K562 (cell line): ENCODE data around the gene LAMP1. TPM values are rescaled to one million over a fixed set of nuclear protein-coding genes. Genes with fewer than 3 reads are reported as not detected.

Source experiments
- ATAC-seq: fragments of 200-7000 bp; cut with Tn5 transposase; 3 replicates; pipeline ENCODE4 v1.9.1; 2020; ENCODE audit warnings: moderate library complexity
- BruUV-seq: library from RNA; stranded (reverse); fragments of 400-500 nt; replicated peaks from 2 replicates; lab custom pipeline; 2021; lab: Mats Ljungman, UMichigan
- CTCF ChIA-PET: fragments of 300-600 bp; formaldehyde crosslinking; extraction: SDS; loops from one replicate; lab custom pipeline; 2021; ENCODE audit warnings: low intra/inter-chr PET ratio; lab: Yijun Ruan, JAX
- POLR2A ChIA-PET: fragments of 300-600, 350-650 bp; sonication (Branson Sonifier 250); formaldehyde crosslinking; extraction: SDS; loops from one replicate; lab custom pipeline; 2021; ENCODE audit warnings: antibody characterized with exemption, inconsistent platforms; lab: Yijun Ruan, JAX
- DNase-seq, 4 experiments: peaks; one replicate each; pipeline versions ENCODE4 v3.0.0 to v3.0.0-alpha.2; 2011 to 2018; ENCODE audit warnings: low spot score in 3 of 4, mixed read lengths in 3 of 4; ENCODE audit errors: extremely low read depth in 1 of 4
- FAIRE-seq: peaks from 2 replicates; lab custom pipeline; 2011; peaks lifted over from hg19 to GRCh38; lab: Jason Lieb, UNC
- H2AFZ ChIP-seq: 2 replicates; pipeline ENCODE4 v1.6.0; 2011; ENCODE audit warnings: low read depth, low read length, control low read depth, inconsistent platforms
- H3K27ac ChIP-seq: fragments of 200-600 bp; 3 replicates; pipeline ENCODE4 v1.8.0; 2011; ENCODE audit warnings: low read depth, mild to moderate bottlenecking, control low read depth, inconsistent platforms, low read length, moderate library complexity, mixed read lengths; ENCODE audit errors: extremely low read depth
- H3K27me3 ChIP-seq, 2 experiments: fragments of 300-600 bp in 1 of 2; 2 replicates in 1 of 2; 3 replicates in 1 of 2; pipeline versions ENCODE4 v1.6.0 to v1.8.0; 2011; ENCODE audit warnings: inconsistent platforms in 2 of 2, low read length in 2 of 2, mild to moderate bottlenecking in 1 of 2, mixed read lengths in 1 of 2, moderate library complexity in 1 of 2; ENCODE audit not compliant: control insufficient read depth in 2 of 2, insufficient read depth in 2 of 2
- H3K36me3 ChIP-seq: fragments of 300-600 bp; 3 replicates; pipeline ENCODE4 v1.8.0; 2011; ENCODE audit warnings: mild to moderate bottlenecking, low read length, inconsistent platforms; ENCODE audit not compliant: control insufficient read depth, insufficient read depth
- H3K4me1 ChIP-seq, 2 experiments: fragments of 200-600 bp in 1 of 2; replicated peaks in 1 of 2; 2 replicates in 1 of 2; 3 replicates in 1 of 2; pipeline versions ENCODE4 v1.5.1 to v1.8.0; 2011; ENCODE audit warnings: inconsistent platforms in 2 of 2, low read length in 2 of 2, mild to moderate bottlenecking in 1 of 2, mixed read lengths in 1 of 2, moderate library complexity in 1 of 2; ENCODE audit not compliant: control insufficient read depth in 2 of 2, insufficient read depth in 2 of 2
- H3K4me2 ChIP-seq: 2 replicates; pipeline ENCODE4 v1.6.1; 2011; ENCODE audit warnings: low read length, control low read depth, inconsistent platforms, mixed read lengths; ENCODE audit not compliant: insufficient read depth
- H3K4me3 ChIP-seq: fragments of 200-600 bp; sonication (generic), shearing (Covaris generic); 2 replicates; pipeline ENCODE4 v1.5.1; 2016; ENCODE audit warnings: control low read depth, inconsistent platforms
- H3K79me2 ChIP-seq: fragments of 200-600 bp; 3 replicates; pipeline ENCODE4 v1.8.0; 2011; ENCODE audit warnings: low read length, inconsistent platforms; ENCODE audit not compliant: control insufficient read depth, insufficient read depth
- H3K9ac ChIP-seq, 2 experiments: 2 replicates each; pipeline versions ENCODE4 v1.6.0 to v1.6.1; 2011; ENCODE audit warnings: low read depth in 2 of 2, low read length in 2 of 2, control low read depth in 1 of 2, inconsistent platforms in 1 of 2, mild to moderate bottlenecking in 1 of 2, mixed read lengths in 1 of 2; ENCODE audit not compliant: insufficient read depth in 1 of 2
- H3K9me1 ChIP-seq: one replicate; pipeline ENCODE4 v1.6.0; 2011; ENCODE audit warnings: inconsistent platforms, mild to moderate bottlenecking, low read length, moderate library complexity; ENCODE audit not compliant: control insufficient read depth, insufficient read depth
- H3K9me3 ChIP-seq: replicated peaks from 2 replicates; pipeline ENCODE4 v1.5.1; 2011; ENCODE audit warnings: low read depth, low read length, inconsistent platforms; ENCODE audit not compliant: control insufficient read depth, insufficient read depth
- H4K20me1 ChIP-seq: replicated peaks from 2 replicates; pipeline ENCODE4 v1.6.1; 2011; ENCODE audit warnings: low read length, inconsistent platforms, mixed read lengths; ENCODE audit not compliant: control insufficient read depth, insufficient read depth
- CCAR2 ChIP-seq: fragments of 200-400 bp; formaldehyde crosslinking; IDR thresholded peaks from 2 replicates; pipeline ENCODE4 v1.6.1; 2017; ENCODE audit warnings: mild to moderate bottlenecking, low read depth, low read length
- MED1 ChIP-seq: sonication (generic); formaldehyde crosslinking; IDR thresholded peaks from 2 replicates; pipeline ENCODE4 v1.8.1; 2023; ENCODE audit warnings: missing genetic modification reagents, borderline replicate concordance
- NFIC ChIP-seq: fragments of 450-650 bp; IDR thresholded peaks from 2 replicates; pipeline ENCODE4 v1.6.1; 2017; ENCODE audit warnings: mild to moderate bottlenecking, inconsistent platforms
- PCBP1 ChIP-seq: fragments of 200-400 bp; formaldehyde crosslinking; IDR thresholded peaks from 2 replicates; pipeline ENCODE4 v1.6.1; 2018; ENCODE audit warnings: mild to moderate bottlenecking, low read depth, low read length; ENCODE audit not compliant: poor library complexity, severe bottlenecking
- SMARCA5 ChIP-seq: fragments of 450-650 bp; IDR thresholded peaks from 2 replicates; pipeline ENCODE4 v1.6.1; 2016
- SP1 ChIP-seq: sonication (generic); formaldehyde crosslinking; IDR thresholded peaks from 2 replicates; pipeline ENCODE4 v1.8.1; 2022; ENCODE audit warnings: mild to moderate bottlenecking, missing genetic modification reagents
- TCF7 ChIP-seq: sonication (generic); IDR thresholded peaks from 2 replicates; pipeline ENCODE4 v1.6.1; 2016; ENCODE audit warnings: antibody characterized with exemption, borderline replicate concordance
- TGIF2 ChIP-seq: sonication (generic); formaldehyde crosslinking; IDR thresholded peaks from 2 replicates; pipeline ENCODE4 v1.8.1; 2022; ENCODE audit warnings: mild to moderate bottlenecking, missing genetic modification reagents, moderate library complexity
- ZFP36 ChIP-seq: fragments of 150-350 bp; IDR thresholded peaks from 2 replicates; pipeline ENCODE4 v1.6.1; 2018; ENCODE audit warnings: low read length, low read depth; ENCODE audit not compliant: partially characterized antibody
- ZFX ChIP-seq: sonication (generic); formaldehyde crosslinking; IDR thresholded peaks from 2 replicates; pipeline ENCODE4 v1.8.0; 2022; ENCODE audit warnings: mild to moderate bottlenecking, missing genetic modification reagents, moderate library complexity
- ZNF121 ChIP-seq: sonication (generic); formaldehyde crosslinking; conservative IDR thresholded peaks from 2 replicates; pipeline ENCODE4 v1.8.0; 2022; ENCODE audit warnings: missing genetic modification reagents
- WGBS: fragments of 100-300 bp; shearing (Covaris generic); methylation state at CpG from one replicate; pipeline ENCODE4 v1.1.6; 2016; ENCODE audit warnings: low coverage, mixed read lengths; ENCODE audit not compliant: insufficient coverage; ENCODE audit errors: missing lambda C conversion rate; 5-methylcytosine and 5-hydroxymethylcytosine counted together
- in situ Hi-C: fragments of 300-500 bp; cut with MboI; formaldehyde crosslinking; loops from 4 replicates; pipeline ENCODE4 v1.15.0; 2018; ENCODE audit warnings: inconsistent platforms, mixed read lengths
- intact Hi-C: fragments of 100-400 bp; cut with micrococcal nuclease; formaldehyde crosslinking; loops from 2 replicates; pipeline ENCODE4 v1.14.2; 2022
- polyA plus RNA-seq, 8 experiments: library from polyadenylated mRNA; depleted of rRNA in 4 of 8; stranded (reverse) in 5 of 8; unstranded in 3 of 8; fragments of >200 nt; fragmentation: Nextera tagmentation in 2 of 8; fragmentation: Illumina TruSeq in 1 of 8; extraction: Ambion mirVana in 2 of 8; extraction: Trizol in 1 of 8; gene quantifications; 2 replicates each; pipeline versions ENCODE4 v1.2.1 to v1.2.3, GENCODE V29; 2011 to 2014; ENCODE audit warnings: inconsistent platforms in 1 of 8, missing spikeins in 1 of 8
- total RNA-seq, 7 experiments: library from RNA; depleted of rRNA in 6 of 7; stranded (reverse); fragments of >200 nt in 6 of 7; fragmentation: Illumina TruSeq in 2 of 7; extraction: Trizol in 2 of 7; gene quantifications; 2 replicates each; pipeline versions ENCODE4 v1.2.1 to v1.2.3, GENCODE V29; 2011 to 2021; ENCODE audit warnings: low replicate concordance in 1 of 7

The LAMP1 gene
- total and polyA plus RNA-seq, 9 of the 15 experiments (the other 6 are each of a cell fraction or from before 2014, with no cell fraction given) = 2.2 to 70.1 (median 30.5) TPM

DNA sequence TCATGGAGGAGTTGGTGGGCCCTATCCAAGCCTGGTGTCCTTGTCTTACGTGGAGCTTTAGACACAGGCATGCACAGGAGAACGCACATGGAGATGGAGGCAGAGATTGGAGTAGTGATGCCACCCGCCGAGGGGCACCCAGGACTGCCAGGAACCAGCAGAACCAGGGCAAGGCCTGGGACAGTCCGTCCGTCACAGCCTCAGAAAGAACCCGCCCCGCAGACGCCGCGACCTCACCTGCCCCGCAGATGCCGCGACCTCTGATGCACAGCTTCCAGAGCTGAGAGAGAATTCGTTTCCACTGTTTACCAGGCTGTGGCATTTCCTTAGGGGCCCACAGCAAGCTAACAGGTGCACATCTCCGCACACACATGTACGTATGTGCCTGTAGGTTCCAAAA is 51.6 kb downstream of the LAMP1 start:
- no peak overlapping the region for H3K4me2 ChIP-seq
- no peak for FAIRE-seq
- no TSS peak for BruUV-seq
- peaks cover 29% of the 10 kb centered on the region; the same call in 2 of the 3 replicates for H3K36me3 ChIP-seq
- 93% methylated on average over 5 of the region's 17 CpGs for WGBS
- H2AFZ ChIP-seq = no peak overlapping the region
- H3K27ac ChIP-seq = no peak overlapping the region
- TF ChIP-seq PCBP1 (no peak), SP1 (no peak)
- intact Hi-C loops (no loop called here), in situ Hi-C loops (no loop called here)
- H3K9me3 ChIP-seq = no peaks in the 10 kb centered on the region; the same call in none of the 2 replicates
- DNase-seq = no peak
- no peak overlapping the region for H3K9ac ChIP-seq
- no peaks in the 10 kb centered on the region for H4K20me1 ChIP-seq
- H3K9me1 ChIP-seq = no peaks in the 10 kb centered on the region
- no peak for ATAC-seq
- ChIA-PET POLR2A (no interaction called here), CTCF (no interaction called here)
- H3K27me3 ChIP-seq = no peaks in the 10 kb centered on the region
- H3K4me1 ChIP-seq = peaks cover 0 to 6% of the 10 kb centered on the region in 2 experiments; a peak in 2 of 5 replicates
- H3K79me2 ChIP-seq = no peaks in the 10 kb centered on the region; the same call in 2 of the 3 replicates
- H3K4me3 ChIP-seq = no peak overlapping the region

DNA sequence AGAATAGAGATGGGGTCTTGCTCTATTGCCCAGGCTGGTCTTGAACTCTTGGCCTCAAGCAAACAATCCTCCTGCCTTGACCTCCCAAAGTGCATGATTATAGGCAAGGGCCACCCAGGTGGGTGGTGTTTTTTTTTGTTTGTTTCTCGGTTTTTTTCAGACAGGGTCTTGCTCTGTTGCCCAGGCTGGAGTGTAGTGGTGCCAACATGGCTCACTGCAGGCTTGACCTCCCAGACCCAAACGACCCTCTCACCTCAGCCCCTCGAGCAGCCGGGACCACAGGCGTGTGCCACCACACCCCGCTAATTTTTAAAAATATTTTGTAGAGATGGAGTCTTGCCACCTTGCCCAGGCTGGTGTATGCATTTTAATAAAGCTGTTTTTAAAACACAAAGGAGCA is 52.0 kb downstream of the LAMP1 start:
- no peak overlapping the region for H3K4me3 ChIP-seq
- H3K9ac ChIP-seq = no peak overlapping the region
- BruUV-seq = no TSS peak
- no peaks in the 10 kb centered on the region; the same call in 2 of the 3 replicates for H3K79me2 ChIP-seq
- H3K27me3 ChIP-seq = no peaks in the 10 kb centered on the region
- H3K4me2 ChIP-seq = no peak overlapping the region
- intact Hi-C loops (no loop called here), in situ Hi-C loops (no loop called here)
- no peak for DNase-seq
- no peak for FAIRE-seq
- no peaks in the 10 kb centered on the region for H4K20me1 ChIP-seq
- 82% methylated on average over 5 of the region's 6 CpGs for WGBS
- TF ChIP-seq MED1 (CRISPR knock-in tag) (no peak), NFIC (no peak), CCAR2 (no peak), TCF7 (no peak), TGIF2 (no peak), ZFP36 (no peak), ZNF121 (CRISPR knock-in tag) (peak; percentile 53), SMARCA5 (no peak), ZFX (CRISPR knock-in tag) (no peak)
- H3K9me3 ChIP-seq = no peaks in the 10 kb centered on the region; the same call in none of the 2 replicates
- peaks cover 0 to 6% of the 10 kb centered on the region in 2 experiments; a peak in 2 of 5 replicates for H3K4me1 ChIP-seq
- H3K36me3 ChIP-seq = peaks cover 27% of the 10 kb centered on the region; the same call in 2 of the 3 replicates
- no peak overlapping the region for H3K27ac ChIP-seq
- no peak overlapping the region for H2AFZ ChIP-seq
- ChIA-PET CTCF (no interaction called here), POLR2A (no interaction called here)
- H3K9me1 ChIP-seq = no peaks in the 10 kb centered on the region
- ATAC-seq = no peak
